ENCODE measurements around the gene VAPB.

VAPB gene

DNA sequence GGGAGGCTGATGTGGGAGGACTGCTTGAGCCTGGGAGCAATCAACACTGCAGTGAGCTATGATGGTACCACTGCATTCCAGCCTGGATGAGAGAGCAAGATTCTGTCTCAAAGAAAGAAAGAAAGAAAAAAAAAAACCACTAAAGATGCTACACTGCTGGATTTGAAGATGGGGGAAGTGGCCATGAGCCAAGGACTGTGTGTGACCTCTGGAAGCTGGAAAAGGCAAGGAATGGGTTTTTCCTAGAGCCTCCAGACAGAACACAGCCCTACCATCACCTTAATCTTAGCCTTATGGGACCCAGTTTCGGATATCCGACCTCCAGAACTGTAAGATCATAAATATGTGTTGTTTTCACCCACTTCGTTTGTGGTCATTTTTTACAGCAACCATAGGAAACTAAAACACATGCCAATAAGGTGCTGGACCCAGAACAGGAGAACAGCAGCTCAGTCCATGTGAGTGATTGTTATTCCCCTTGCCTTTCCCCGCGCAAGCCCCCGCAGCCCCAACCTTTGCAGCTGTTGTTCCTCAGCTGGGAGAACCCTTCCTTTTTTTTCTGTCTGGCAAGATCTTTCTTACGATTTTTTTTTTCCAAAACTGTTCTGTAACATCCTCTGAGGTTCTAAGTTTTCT, 11.1 kb upstream of the VAPB start:
- no peak for DNase-seq (ENCODE audit: low spot score)
- no peak for FAIRE-seq

DNA sequence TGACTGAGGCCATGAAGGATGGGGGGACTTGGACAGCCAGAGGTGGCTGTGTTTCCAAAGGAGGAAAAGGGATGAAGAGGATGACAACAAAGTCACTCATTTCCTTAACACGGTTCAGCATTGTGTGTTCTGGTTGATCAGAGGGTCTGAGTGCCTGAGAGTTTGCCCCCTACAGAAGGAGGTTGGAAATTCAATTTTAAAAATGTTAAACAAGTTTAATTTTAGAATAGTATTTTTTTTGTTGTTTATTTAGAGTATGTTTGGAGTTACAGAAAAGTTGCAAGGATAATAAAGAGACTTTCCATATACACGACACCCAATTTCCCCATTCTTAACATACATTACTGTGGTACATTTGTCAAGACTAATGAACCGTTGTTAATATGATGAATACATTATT, 10.3 kb upstream of the VAPB start:
- no peak for FAIRE-seq
- DNase-seq (ENCODE audit: low spot score), result no peak

DNA sequence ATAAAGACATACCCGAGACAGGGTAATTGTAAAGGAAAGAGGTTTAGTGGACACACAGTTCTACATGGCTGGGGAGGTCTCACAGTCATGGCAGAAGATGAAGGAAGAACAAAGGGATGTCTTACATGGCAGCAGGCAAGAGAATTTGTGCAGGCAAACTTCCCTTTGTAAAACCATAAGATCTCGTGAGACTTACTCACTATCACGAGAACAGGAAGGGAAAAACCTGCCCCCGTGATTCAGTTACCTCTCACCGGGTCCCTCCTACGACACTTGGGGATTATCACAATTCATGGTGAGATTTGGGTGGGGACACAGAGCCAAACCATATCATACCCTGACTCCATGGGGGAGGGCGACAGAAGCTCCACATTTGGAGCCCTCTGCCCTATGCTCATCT, 7.4 kb upstream of the VAPB start:
- FAIRE-seq, result no peak
- no peak for DNase-seq (ENCODE audit: low spot score)

DNA sequence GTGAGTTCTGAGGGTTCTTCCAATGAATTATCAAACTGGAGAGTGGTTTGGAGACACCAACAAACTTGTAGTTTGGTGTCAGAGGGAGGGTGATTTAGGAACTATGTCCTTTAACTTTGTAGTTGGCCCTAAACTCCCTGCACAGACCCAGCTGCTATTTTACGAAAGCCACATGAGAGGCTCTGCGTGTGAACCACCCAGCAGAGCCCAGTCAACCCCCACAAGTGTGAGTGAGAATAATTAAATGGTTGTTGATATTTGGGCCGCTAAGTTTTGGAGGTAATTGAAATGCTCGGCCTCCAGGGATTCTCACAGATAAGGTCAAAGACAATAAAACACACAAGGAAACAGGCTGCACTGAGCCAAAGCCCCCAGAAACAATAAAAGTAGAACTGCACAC, 6.9 kb upstream of the VAPB start:
- FAIRE-seq, result no peak

DNA sequence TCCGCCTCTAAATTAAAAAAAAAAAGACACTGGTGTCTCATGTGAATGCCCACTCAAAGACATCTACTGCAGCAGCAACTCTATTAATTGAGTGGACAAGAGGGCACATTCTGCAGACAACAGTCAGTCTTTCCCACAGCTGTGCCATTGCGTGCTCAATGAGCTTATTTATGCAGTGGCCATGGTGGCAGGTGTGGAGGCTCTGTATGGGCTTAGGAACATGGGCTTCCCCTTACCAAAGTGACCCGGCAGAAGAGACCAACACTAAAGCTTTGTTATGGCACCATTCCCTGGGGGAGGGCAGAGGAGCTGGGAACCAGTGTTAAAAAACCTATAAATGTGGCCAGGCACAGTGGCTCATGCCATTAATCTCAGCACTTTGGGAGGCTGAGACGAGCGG, 4.2 kb upstream of the VAPB start:
- FAIRE-seq (no peak), DNase-seq (ENCODE audit: low spot score) (no peak)

More for the DNA sequence above, 6.9 kb upstream of the VAPB start:
- DNase-seq (ENCODE audit: low spot score), result no peak

DNA sequence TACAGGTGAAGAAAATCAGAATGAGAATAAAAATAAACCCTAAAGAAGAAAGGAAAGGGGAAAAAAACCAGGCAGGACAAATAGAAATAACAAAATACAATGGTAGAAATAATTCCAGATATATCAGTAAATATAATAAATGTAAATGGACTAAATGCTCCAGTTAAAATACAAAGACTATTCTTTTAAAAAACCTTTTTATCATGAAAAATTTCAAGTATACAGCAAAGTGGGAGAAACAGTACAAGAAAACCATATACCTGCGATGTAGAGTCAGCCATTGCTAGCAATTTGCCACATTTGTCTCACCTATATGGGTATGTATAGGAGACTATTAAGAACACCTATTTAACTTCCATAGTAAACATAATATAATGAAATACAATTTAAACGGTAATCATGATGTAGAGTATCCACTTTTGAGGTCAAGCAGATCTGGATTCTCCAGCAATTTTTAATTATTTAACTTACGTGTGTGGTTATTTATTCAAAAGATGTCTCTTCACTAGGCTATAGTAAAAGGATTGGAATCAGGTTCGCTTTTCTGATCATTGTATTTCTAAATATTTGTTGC, 914 bp upstream of the VAPB start:
- no peak for FAIRE-seq
- no peak for DNase-seq (ENCODE audit: low spot score)

DNA sequence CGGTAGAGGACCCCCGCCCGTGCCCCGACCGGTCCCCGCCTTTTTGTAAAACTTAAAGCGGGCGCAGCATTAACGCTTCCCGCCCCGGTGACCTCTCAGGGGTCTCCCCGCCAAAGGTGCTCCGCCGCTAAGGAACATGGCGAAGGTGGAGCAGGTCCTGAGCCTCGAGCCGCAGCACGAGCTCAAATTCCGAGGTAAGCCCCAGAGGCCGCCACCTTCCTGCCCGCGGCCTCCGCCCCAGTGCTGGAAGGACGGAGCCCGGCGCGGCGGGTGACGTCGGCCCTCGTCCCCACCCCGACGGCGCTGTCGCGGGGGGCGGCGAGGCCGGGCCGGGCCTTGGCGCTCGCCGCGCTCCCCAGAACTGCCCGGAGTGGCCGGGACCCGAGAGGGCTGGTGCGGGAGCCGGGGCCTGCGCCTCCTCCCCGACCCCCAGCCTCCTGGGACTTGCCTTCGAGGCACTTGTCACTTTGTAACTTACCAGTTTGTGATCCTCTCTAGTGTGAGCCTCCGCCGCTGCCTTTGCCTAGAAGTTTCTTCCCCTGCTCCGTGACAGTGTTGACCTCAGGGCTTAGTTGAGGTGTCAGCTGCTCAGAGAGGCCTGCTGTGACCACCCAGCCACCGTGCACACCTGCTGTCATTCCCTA, 417 bp downstream of the VAPB start:
- FAIRE-seq, result no peak

DNA sequence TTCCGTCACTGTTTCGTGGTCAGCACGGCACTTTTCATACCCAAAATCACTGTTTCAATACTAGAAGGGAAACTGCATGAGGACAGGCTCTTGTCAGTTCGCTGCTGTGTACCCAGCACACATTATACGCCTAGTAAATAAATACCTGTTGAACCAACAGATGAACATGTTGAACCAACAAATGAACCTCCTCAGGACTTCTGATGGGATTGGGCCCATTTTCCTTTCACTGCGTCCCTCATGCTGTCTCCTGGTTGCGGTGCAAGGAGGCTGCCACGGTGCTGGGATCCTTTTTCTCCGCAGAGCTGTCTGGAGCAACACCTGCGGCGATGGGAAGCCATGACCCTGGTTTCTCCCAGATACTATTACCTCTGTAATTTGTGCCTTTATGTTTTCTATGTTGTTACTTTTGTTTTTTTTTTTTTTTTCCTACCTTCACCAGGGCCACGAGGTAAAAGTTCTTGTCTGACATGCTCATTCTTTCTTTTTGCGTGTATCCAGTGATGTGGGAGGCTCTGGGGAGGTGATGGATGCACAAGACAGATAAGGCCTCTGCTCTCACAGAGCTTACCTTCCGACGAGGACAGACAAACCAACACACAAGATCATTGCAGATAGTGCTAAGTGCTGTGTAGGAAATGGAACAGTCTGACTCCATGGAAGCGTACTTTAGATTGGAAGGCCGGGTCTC, 1.1 kb downstream of the VAPB start:
- DNase-seq (ENCODE audit: low spot score), result no peak
- FAIRE-seq, result no peak

More for the DNA sequence above, 417 bp downstream of the VAPB start:
- peak; percentile 62 for DNase-seq (ENCODE audit: low spot score)

DNA sequence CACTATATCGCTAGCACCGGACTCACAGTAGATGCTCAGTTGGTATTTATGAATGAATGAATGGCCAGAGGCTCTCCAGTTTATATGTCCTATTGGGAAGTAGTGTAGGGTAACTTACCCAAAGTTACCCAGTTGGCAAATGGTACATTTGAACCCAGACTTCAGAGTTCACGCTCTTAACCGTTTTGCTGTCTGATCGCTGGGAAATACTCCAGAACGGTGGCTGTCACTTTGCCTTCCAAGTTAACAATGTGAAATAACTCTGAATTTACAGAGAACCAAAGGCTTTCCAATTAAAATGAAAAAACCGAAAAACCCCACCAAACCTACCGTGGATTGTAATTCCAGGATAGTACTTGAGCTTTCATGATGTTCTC, 1.6 kb downstream of the VAPB start:
- FAIRE-seq (no peak), DNase-seq (ENCODE audit: low spot score) (no peak)

DNA sequence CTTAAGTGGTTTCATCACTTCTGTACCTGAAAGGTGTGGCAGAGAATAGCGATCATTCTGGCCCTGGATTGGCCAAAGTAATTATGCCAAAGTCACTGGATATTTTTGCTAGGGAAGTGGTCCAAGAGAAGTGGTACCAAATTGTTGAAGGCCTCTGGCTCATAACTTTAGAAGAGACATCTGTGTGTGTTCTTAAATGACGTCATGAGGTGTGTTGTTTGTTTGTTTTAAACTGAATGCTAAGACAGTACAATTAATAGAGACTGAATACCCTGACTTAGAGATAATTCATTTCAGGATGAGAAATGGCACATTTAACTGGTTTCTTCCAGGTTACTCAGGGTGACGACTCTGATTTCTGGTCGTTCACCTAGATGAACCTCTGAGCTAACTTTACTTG, 3.3 kb downstream of the VAPB start:
- FAIRE-seq, result no peak
- no peak for DNase-seq (ENCODE audit: low spot score)

DNA sequence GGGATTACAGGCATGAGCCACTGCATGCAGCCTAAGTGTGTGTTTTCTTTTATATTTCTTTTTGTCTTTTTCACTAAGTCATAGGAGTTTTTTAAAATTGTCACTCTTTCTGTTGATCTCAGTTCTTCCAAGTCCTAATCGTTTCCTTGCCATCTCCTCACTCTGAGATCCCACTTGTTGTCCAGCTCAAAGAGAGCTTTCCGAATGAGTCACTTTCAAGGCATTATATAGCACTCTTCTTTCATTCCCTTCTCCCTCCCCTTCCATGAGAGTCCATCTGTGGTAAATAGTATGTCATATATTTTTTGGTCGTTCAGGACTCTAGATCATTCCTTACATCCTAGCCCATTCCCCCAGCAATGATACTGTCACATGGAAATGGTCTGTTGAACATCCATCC, 4.3 kb downstream of the VAPB start:
- FAIRE-seq (no peak), DNase-seq (ENCODE audit: low spot score) (no peak)

DNA sequence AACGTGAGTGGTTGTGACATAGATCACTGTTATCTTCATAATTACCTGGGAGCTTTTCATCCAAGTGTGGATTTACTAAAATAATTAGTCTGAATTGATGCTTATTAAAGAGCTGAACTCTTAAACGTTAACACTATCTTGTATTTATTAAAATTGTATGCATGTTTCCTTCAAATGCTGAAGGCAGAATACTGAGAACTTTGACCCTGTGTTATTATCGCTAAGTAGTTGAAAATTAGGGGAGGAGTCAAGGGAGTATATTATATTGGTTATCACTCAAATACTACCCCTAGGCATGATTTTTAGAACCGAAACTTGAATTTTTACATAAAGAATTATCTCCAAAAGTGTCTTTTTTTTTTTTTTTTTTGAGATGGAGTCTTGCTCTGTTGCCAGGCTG, 5.8 kb downstream of the VAPB start:
- DNase-seq (ENCODE audit: low spot score), result no peak
- FAIRE-seq, result no peak

DNA sequence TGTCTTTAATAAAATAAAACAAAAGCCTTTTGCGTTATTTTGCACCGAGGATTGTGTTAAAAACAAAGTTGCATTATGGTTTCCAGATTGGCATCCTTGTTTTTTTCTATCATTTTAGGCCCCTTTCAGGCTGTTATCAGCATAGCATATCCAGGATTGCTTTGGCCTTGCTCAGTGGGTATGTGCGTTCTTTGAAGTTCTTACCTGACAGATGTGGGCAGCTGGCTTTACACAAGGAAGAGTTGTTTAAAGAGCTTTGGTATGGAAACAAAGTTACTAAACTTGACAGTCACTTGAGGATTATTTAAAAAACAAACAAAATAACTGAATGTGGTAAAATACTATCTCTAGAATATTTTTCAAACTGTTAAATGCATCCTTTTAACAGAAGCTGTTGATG, 6.6 kb downstream of the VAPB start:
- no peak for DNase-seq (ENCODE audit: low spot score)
- no peak for FAIRE-seq

DNA sequence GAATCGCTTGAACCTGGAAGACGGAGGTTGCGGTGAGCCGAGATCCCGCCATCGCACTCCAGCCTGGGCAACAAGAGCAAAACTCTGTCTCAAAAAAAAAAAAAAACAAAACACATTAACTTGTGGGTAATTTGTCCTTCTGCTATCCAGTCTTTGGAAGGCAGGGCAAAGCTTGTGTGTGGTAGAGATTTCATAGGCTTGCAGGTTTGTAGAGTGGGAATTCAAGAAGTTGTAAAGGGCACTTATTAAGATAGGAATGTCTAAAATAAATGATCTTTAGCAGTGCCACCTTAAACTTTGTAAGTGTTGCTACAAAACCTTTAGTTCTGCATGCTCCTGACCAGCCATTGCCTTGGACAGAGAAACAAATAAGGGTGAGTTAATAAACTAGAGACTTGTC, 8.4 kb downstream of the VAPB start:
- no peak for DNase-seq (ENCODE audit: low spot score)
- FAIRE-seq, result no peak

DNA sequence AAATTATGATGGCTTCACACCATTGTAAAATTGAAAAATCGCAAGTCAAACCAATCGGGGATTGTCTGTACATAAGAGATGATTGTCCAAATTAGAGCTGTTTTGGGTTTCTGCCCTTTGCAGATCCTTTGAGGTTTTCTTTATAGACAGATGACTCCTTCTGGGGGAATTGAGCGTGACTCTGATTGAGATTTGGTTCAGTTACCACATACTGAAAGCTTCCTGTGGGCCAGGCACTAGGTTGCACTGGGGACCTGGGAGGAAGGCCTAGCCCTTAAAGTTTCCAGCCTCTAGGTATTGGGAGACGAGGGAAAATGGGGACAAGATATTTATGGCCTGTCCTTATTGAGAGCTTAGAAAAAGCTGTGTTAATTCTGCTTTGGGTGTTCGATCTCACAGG, 9.2 kb downstream of the VAPB start:
- DNase-seq (ENCODE audit: low spot score) (no peak), FAIRE-seq (no peak)

DNA sequence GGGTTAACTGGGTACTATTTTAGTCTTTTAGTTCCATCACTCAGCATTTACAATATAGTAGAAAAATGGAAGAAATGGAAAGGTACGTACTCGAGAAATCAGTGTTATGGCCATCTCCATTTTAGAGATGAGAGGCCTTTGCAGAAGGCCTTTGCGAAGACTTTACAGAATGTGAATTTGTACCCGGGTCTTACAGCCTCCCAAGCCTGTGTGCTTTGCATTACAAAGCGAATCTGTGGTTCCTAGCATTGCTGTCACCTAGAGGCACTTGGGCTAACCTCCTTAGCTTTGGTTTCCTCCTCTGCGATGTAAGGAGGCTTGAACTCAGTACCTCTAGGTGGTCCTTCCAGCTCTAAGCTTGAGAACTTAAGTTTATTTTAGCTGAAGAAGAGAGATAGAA, 10.9 kb downstream of the VAPB start:
- FAIRE-seq, result no peak
- no peak for DNase-seq (ENCODE audit: low spot score)

DNA sequence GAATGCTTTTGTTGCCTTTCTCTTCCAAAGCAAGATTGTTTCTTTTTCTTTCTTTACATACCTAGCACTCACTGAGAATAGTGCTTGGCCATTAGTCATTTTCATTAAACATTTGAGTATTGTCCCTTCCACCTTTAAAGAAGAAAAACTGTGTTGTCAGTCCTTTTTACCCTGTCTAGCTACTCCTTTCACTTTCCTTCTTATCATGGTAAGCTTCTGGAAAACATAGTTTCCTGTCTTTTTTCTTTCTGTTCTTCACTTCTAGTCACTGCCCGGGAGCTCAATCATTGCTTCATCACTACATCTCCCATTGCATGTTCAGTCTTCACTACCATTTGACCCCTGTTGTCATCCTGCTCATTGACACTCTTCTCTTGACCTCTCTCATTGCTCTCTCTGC, 12.1 kb downstream of the VAPB start:
- no peak for DNase-seq (ENCODE audit: low spot score)
- no peak for FAIRE-seq

DNA sequence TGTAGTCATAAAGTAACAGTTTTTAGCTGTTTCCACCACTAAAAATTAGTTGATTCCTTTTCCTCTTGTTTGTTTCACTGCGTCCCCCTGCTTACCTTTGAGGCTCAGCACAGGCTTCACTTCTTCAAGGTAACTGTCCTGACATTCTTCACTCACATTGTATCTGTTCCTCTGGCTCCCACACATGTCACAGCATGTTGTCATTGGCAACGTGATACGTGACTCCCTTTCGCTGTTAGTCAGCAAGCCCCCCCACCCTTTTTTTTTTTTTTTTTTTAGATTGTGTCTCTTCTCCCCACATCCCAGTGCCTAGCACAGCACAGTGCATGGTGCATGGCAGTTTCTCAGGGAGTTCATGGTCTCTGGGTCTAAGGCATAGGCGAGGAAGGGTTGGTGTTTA, 13.3 kb downstream of the VAPB start:
- FAIRE-seq, result no peak

DNA sequence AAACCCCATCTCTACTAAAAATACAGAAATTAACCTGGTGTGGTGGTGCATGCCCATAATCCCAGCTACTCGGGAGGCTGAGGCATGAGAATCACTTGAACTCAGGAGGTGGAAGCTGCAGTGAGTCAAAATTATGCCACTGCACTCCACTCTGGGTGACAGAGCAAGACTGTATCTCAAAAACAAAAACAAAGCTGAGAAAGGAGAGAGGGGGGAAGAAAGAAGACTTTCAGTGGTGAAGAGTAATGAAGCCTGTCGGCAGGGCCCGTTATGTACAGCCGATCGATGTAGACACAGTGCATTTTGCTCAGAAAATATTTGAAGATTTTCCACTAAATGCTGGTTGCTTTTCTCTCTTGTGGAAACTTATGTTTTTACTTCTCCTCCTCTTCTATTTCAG, 13.8 kb downstream of the VAPB start:
- DNase-seq (ENCODE audit: low spot score) (no peak), FAIRE-seq (no peak)

More for the DNA sequence above, 13.3 kb downstream of the VAPB start:
- no peak for DNase-seq (ENCODE audit: low spot score)

DNA sequence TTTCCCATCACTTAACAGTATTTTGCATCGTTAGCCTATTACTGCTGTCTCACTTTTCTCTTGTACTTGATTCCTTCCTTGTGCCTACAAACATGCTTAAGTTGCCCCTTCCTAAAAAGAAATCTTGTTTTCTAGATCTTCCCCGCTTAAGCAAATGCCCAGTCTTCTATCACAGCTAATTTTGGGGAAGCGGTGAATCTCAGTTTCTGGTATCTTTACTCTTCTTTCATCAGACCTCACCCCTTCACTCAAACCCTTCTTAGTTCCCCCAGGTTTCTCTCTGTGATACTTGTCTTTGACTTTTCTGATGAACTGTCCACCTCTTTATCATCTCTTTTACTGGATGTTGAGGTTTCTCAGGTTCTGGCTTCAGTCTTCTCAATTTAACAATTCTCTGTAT, 14.2 kb downstream of the VAPB start:
- DNase-seq (ENCODE audit: low spot score), result no peak
- FAIRE-seq, result no peak

DNA sequence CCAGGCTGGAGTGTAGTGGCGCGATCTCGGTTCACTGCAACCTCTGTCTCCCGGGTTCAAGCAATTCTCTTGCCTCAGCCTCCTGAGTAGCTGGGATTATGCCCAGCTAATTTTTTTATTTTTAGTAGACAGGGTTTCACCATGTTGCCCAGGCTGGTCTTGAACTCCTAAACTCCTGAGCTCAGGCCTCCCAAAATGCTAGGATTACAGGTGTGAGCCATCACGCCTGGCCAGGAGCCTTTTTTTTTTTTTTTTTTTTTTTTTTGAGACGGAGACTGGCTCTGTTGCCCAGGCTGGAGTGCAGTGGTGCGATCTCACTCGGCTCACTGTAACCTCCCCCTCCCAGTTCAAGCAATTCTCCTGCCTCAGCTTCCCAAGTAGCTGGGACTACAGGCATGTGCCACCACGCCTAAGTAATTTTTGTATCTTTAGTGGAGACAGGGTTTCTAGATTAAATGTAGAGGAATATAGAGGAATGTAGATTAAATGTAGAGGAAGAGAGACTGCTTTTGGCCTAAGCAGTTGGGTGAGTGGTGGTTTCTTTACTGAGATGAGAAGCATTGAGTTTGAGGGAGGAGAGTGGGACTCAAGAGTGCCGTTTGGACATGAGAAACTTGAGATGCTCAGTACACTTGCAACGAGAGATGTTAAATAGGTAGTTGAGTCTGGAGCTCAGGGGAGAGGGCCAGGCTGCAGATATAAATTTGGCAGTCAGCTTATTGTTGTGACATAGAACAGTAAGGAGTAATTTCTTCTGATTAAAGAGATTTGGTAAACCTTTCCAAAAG, 16.7 kb downstream of the VAPB start:
- FAIRE-seq, result no peak

DNA sequence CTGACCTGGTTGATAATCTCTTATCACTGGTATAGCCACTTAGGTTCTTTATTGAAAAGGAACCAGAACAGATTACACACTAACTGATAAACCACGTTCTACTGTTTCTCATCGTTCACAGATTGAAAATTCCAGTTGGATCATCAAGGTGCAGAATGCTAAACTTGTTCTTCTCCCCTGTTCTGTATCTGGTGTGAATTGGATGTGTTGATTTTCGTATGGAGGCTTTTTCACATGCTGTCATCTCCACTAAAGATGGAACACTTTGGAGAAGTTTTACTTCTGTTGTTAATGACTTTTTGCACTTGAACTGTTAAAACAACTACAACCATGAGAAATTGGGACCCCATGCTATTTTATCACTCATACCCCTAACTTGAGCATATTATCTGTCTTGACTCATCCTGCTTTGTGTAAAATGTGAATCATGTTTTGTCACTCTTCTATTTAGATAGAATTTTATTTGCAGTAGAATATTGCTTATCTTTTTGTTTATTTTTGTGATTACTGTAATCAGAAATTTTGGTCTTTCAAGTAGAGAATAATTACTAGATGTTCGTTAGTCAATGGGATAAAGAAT, 17.5 kb downstream of the VAPB start:
- DNase-seq (ENCODE audit: low spot score), result no peak
- FAIRE-seq, result no peak

More for the DNA sequence above, 16.7 kb downstream of the VAPB start:
- DNase-seq (ENCODE audit: low spot score), result no peak
